Rectal smooth muscle tissue (tissue), 1 donor: ENCODE measurements around the gene KANSL3.

ENCODE experiments used
- H3K27ac ChIP-seq: one replicate; pipeline ENCODE4 v1.7.0; 2013; ENCODE audit warnings: low read depth, low read length, inconsistent platforms
- H3K27me3 ChIP-seq: one replicate; pipeline ENCODE4 v1.7.0; 2013; ENCODE audit warnings: low read length; ENCODE audit not compliant: control insufficient read depth, insufficient read depth
- H3K36me3 ChIP-seq: one replicate; pipeline ENCODE4 v1.7.0; 2013; ENCODE audit warnings: low read length; ENCODE audit not compliant: control insufficient read depth, insufficient read depth
- H3K4me1 ChIP-seq: one replicate; pipeline ENCODE4 v1.7.0; 2013; ENCODE audit warnings: low read length; ENCODE audit not compliant: control insufficient read depth, insufficient read depth
- H3K4me3 ChIP-seq: one replicate; pipeline ENCODE4 v1.7.0; 2013; ENCODE audit warnings: low read length
- H3K9ac ChIP-seq: one replicate; pipeline ENCODE4 v1.7.0; 2013; ENCODE audit warnings: low read length

The KANSL3 gene

GRCh38 chr2:96591054-96591453 is 47.1 kb downstream of the KANSL3 start:
- Histone ChIP-seq H3K4me1 (no peaks in the 10 kb centered on the region), H3K27ac (no peak overlapping the region), H3K9ac (no peak overlapping the region), H3K36me3 (peaks cover 16% of the 10 kb centered on the region), H3K4me3 (no peak overlapping the region), H3K27me3 (no peaks in the 10 kb centered on the region)

DNA sequence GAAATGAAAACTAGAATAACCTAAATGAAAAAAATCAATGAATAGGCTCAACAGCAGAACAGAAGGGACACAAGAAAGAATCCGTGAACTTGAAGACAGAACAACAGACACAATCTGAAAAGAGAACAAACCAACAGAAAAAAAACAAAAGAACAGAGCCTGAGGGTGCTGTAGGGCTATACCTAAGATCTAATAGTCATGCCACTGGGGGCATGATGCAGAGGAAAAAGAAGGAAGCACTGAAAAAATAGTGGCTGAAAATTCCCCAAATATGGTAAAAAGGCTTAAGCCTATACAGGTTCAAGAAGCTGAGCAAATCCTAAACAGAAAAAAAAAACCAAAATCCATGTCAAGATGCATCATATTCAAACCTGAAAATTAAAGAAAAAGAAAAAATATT is 50.3 kb downstream of the KANSL3 start:
- Histone ChIP-seq H3K9ac (no peak overlapping the region), H3K27me3 (no peaks in the 10 kb centered on the region), H3K27ac (no peak overlapping the region), H3K4me3 (no peak overlapping the region), H3K4me1 (no peaks in the 10 kb centered on the region), H3K36me3 (no peaks in the 10 kb centered on the region)

GRCh38 chr2:96584017-96584416 is 54.1 kb downstream of the KANSL3 start:
- Histone ChIP-seq H3K36me3 (no peaks in the 10 kb centered on the region), H3K4me3 (no peak overlapping the region), H3K27me3 (no peaks in the 10 kb centered on the region)

DNA sequence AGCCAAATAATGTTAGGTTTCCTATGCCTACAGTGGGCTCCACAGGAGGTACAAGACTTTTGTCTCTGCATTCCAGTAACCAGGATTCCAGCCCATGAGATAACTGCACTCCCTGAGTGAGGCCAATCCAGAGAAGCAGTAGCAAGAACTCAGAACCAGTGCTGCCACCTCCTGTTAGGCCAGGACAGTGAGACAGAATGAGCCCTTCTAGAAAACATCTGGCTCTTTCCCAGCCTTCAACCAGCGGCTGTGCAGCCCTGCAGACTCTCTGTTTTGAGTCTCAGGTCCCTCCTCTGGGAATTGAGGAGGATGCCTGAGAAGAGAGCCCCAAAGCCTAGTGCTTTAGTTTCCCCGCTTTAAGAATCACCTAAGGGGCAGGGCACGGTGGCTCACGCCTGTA is 57.3 kb downstream of the KANSL3 start:
- H3K36me3 ChIP-seq, result no peaks in the 10 kb centered on the region
- H3K4me3 ChIP-seq, result no peak overlapping the region
- H3K27me3 ChIP-seq, result no peaks in the 10 kb centered on the region

More at GRCh38 chr2:96584017-96584416, 54.1 kb downstream of the KANSL3 start:
- no peaks in the 10 kb centered on the region for H3K4me1 ChIP-seq
- H3K9ac ChIP-seq, result no peak overlapping the region
- H3K27ac ChIP-seq, result no peak overlapping the region

DNA sequence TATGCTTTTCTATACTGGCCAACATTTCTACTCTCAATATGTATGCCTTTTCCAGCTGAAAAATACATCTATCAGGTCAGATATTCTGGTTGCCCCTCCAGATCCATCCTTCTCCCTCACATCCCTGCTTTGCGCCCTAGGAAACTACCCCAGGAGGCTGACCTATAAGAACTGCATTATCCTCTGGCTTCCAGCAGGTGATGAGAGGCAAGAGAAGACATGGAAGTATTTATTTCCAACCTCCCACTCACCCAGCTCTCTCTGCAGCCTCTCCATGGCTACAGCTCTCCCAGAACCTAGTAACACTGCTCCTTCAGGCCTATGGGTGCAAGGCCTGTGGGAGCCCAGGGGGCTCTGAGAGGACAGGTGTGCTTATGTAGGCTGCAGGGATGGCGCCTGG is 58.7 kb downstream of the KANSL3 start:
- Histone ChIP-seq H3K36me3 (no peaks in the 10 kb centered on the region), H3K4me3 (no peak overlapping the region), H3K27ac (no peak overlapping the region), H3K9ac (no peak overlapping the region), H3K4me1 (no peaks in the 10 kb centered on the region), H3K27me3 (no peaks in the 10 kb centered on the region)

More for the DNA sequence above, 57.3 kb downstream of the KANSL3 start:
- Histone ChIP-seq H3K4me1 (no peaks in the 10 kb centered on the region), H3K9ac (no peak overlapping the region), H3K27ac (no peak overlapping the region)

DNA sequence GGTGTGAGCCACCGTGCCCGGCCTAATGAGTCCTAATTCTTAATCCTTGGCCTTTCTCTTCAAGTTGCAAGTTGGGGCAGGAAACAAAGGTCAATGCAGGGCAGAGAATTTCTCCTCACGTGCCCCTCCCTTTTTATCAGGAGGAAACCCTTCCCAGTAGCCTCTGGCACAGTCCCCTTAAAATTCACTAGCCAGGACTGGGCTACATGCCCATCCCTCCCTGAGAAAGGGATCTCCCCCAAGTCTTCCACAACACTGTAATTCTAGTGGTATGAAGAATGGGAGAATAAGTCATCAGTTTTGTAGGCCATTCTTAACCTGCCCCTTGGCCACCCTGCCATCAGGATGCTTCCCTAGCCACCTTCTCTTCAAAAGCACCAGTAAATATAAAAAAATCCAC is 59.4 kb downstream of the KANSL3 start:
- no peaks in the 10 kb centered on the region for H3K36me3 ChIP-seq
- H3K9ac ChIP-seq, result no peak overlapping the region
- H3K27me3 ChIP-seq, result no peaks in the 10 kb centered on the region
- no peak overlapping the region for H3K27ac ChIP-seq
- H3K4me1 ChIP-seq, result no peaks in the 10 kb centered on the region
- no peak overlapping the region for H3K4me3 ChIP-seq

GRCh38 chr2:96577501-96577900 is 60.6 kb downstream of the KANSL3 start:
- H3K27ac ChIP-seq, result no peak overlapping the region
- no peak overlapping the region for H3K9ac ChIP-seq
- no peaks in the 10 kb centered on the region for H3K27me3 ChIP-seq
- no peaks in the 10 kb centered on the region for H3K4me1 ChIP-seq
- H3K4me3 ChIP-seq, result no peak overlapping the region
- no peaks in the 10 kb centered on the region for H3K36me3 ChIP-seq

DNA sequence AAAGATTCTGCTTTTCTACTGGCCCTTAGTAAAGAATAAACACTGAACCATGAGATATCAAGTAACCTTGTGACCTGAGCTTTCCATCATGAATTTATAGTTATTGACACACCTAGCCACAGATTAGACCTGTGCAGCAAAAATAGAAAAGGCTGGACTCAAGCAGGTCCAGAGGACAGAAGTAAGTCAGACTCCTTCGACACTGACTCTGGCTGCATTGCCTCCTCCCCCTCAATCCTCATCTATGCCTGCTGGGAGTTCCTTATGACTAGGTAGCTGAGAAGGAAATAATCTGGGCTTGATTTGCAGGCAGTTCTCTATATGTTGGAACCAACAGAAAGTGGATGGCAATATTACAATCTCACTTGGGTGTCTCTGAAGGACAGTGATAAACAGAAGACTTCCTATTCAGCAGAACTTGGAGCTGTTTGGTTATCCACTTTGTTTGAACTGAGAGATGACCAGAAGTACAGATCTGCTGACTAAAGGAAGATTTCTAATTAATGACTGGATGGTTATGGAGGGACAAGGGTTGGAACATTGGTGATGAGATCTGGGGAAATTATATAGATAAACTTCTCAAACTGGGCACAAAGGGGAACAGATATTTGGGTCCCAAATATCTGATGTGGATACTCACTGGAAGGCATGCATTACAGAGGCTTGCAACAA is 62.2 kb downstream of the KANSL3 start:
- H3K9ac ChIP-seq, result no peak overlapping the region
- H3K27ac ChIP-seq, result no peak overlapping the region
- no peak overlapping the region for H3K4me3 ChIP-seq
- H3K27me3 ChIP-seq, result no peaks in the 10 kb centered on the region
- H3K36me3 ChIP-seq, result no peaks in the 10 kb centered on the region
- no peaks in the 10 kb centered on the region for H3K4me1 ChIP-seq

- no peak overlapping the region for H3K27ac ChIP-seq
- H3K4me3 ChIP-seq, result no peak overlapping the region
- no peaks in the 10 kb centered on the region for H3K36me3 ChIP-seq
- no peaks in the 10 kb centered on the region for H3K4me1 ChIP-seq
- no peaks in the 10 kb centered on the region for H3K27me3 ChIP-seq
- H3K9ac ChIP-seq, result no peak overlapping the region
These were observed 63.7 kb downstream of the KANSL3 start for GRCh38 chr2:96574364-96574763.

DNA sequence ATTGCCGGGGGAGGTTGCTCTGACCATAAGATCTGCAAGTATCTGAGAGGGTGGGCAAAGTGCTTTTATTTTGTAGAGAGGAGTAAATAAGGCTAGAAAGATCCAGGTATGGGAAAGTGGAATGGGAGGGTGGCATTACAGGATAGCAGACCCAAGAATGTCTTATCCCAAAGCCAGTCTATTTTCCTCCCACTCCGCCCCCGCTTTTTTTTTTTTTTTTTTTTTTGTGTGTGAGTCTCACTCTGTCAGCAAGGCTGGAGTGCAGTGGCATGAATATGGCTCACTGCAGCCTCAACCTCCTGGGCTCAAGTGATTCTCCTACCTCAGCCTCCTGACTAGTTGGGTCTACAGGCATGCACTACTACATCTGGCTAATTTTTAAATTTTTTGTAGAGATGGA is 70.0 kb downstream of the KANSL3 start:
- Histone ChIP-seq H3K27ac (no peak overlapping the region), H3K4me3 (no peak overlapping the region), H3K9ac (no peak overlapping the region), H3K27me3 (no peaks in the 10 kb centered on the region), H3K36me3 (no peaks in the 10 kb centered on the region), H3K4me1 (no peaks in the 10 kb centered on the region)

DNA sequence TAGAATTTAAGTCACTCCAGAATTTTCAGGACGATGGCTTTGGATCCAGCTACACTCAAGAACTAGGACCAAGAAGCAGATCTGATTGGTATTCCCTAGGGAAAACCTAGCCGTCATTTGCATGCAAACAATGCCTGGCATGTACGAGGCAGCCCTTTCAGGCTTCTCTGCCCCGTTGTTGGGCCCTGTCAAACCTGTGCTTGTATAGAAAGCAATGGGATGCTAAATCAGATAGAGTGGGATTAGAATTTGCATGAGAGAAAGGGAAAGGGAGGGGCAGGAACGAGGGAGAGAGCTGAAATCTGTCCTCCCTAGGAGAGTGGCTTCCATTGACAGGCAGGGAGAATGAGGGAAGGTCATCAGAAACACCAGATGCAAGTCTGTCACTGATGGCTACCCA is 73.0 kb downstream of the KANSL3 start:
- no peaks in the 10 kb centered on the region for H3K27me3 ChIP-seq
- no peaks in the 10 kb centered on the region for H3K4me1 ChIP-seq
- H3K36me3 ChIP-seq, result no peaks in the 10 kb centered on the region
- no peak overlapping the region for H3K9ac ChIP-seq
- no peak overlapping the region for H3K4me3 ChIP-seq
- H3K27ac ChIP-seq, result no peak overlapping the region

- H3K36me3 ChIP-seq, result no peaks in the 10 kb centered on the region
- H3K9ac ChIP-seq, result no peak overlapping the region
- H3K4me1 ChIP-seq, result no peaks in the 10 kb centered on the region
- H3K4me3 ChIP-seq, result no peak overlapping the region
- H3K27ac ChIP-seq, result no peak overlapping the region
- H3K27me3 ChIP-seq, result no peaks in the 10 kb centered on the region
These were observed 73.5 kb downstream of the KANSL3 start for GRCh38 chr2:96564563-96564962.

GRCh38 chr2:96564026-96564425 is 74.1 kb downstream of the KANSL3 start:
- H3K4me3 ChIP-seq, result no peak overlapping the region
- H3K4me1 ChIP-seq, result no peaks in the 10 kb centered on the region
- no peaks in the 10 kb centered on the region for H3K36me3 ChIP-seq
- no peak overlapping the region for H3K9ac ChIP-seq
- H3K27me3 ChIP-seq, result no peaks in the 10 kb centered on the region
- no peak overlapping the region for H3K27ac ChIP-seq
